Mucosa of gallbladder (tissue), 1 donor: Measurements from ENCODE around the gene ATP8B4. TPM values are rescaled to one million over a fixed set of nuclear protein-coding genes. Genes with fewer than 3 reads are reported as not detected.

Source experiments
- DNase-seq: peaks from one replicate; pipeline ENCODE4 v3.0.0-alpha.2; 2020; ENCODE audit warnings: low spot score
- total RNA-seq: library from RNA; stranded (reverse); gene quantifications from one replicate; pipeline ENCODE4 v1.2.1, GENCODE V29; 2021
- donor health status: DM: no; HTN: no; CAD: no.

Gene ATP8B4
- total RNA-seq, 1 donor from 2014 or later, result 15.8 TPM

DNA sequence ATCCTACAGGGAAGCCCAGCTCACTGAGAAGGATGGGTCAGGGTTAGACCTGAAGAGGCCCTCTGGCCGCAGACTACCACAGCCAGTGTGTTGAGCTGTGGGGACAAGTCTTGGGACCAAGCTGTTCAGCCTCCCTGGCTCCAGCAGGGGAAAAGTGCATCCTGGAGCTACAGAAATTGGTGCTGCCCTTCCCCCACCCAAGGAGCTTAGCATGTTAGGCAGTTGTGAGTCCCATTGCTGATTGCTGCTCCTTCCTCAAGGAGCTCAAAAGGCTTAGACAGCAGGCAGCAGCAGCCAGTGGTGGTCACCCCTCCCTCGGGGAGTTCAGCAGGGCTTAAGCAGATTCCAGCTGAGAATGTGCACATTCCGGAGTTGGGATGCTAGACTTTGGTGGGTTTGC lies 165.6 kb downstream of the ATP8B4 start:
- DNase-seq, result no peak

- DNase-seq, result peak; percentile 64
These were observed 172.4 kb downstream of the ATP8B4 start for GRCh38 chr15:49946681-49947080.

DNA sequence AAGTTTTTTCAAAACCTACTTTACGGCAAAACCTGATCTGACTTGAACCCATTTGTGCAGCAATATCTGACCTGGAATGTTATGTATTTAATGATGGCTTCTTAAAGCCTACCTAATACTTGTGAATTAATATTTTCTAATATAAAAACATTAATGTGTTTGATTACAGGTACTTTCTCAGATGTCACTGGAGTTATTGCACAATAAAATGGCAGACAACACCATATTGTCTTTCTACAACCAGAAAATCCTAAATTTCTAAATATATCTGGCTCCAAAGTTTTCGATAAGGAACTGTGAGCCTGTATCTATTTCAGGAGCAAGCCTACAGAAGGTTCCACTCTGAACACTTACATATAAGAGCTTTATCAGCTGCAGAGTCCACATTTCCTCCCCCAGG lies 184.5 kb downstream of the ATP8B4 start:
- DNase-seq, result no peak

- no peak for DNase-seq
These were observed 191.7 kb downstream of the ATP8B4 start for GRCh38 chr15:49927189-49927861.

DNA sequence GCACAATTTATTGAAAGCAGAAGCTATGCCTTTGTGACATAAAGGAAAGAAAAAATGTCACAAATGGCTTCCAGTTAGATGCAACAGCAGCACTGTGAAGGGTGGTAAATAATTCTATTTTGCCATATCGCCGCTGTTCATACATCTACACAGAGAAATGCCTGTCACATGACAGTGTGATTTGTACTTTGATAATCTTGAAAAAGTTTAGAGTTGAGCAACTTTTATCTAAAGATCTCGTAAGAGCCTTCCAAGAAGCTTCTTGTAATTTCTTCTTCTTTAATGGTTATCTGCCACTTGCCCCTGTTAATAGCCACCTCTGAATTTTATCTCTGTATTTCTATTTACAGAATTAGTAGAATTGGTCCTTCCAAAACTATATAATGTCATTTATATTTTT lies 192.3 kb downstream of the ATP8B4 start:
- DNase-seq, result no peak

DNA sequence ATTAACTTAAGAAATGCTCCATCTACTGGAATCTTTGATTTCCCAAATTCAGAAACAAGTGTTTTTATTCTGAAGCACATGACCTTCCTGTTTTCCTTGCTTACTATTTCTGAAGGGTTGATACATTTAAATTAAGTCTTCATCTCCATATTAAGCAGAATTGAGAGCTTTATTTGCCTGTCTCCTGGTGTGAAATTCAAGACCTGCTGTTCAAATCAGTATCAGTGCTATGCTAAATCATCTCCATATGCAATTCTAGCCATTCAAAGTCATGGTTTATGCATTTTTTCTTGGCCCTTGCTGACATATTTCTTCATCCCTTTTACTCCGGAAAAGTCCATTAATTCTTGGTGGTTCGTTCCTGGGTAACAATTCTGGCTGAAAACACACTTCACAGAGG lies 195.4 kb downstream of the ATP8B4 start:
- DNase-seq, result no peak

GRCh38 chr15:49919034-49919433 lies 200.0 kb downstream of the ATP8B4 start:
- no peak for DNase-seq

- DNase-seq, result peak; percentile 42
These were observed 200.9 kb downstream of the ATP8B4 start for GRCh38 chr15:49918121-49918520.

- DNase-seq, result no peak
These were observed 202.0 kb downstream of the ATP8B4 start for GRCh38 chr15:49916998-49917397.

DNA sequence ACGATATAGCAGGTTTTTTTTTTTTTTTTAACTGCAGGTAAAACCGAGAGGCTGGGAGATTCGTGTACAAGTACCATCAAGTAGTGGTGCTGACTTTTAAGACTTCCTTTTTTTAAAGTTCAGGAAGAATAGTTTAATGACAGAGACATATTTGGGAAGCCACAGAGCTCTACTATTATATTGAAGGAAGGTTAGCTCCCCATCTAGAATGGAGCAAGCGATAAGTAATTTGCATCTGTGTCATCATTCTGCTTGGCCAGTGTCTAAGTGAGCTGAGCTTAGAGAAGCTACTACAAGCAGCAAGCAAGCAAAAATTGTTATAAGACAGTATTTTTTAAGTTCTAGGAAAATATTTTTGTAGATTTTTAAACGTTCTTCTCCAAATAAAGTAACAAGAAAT lies 203.2 kb downstream of the ATP8B4 start:
- no peak for DNase-seq

- no peak for DNase-seq
These were observed 210.1 kb downstream of the ATP8B4 start for GRCh38 chr15:49908933-49909295.

DNA sequence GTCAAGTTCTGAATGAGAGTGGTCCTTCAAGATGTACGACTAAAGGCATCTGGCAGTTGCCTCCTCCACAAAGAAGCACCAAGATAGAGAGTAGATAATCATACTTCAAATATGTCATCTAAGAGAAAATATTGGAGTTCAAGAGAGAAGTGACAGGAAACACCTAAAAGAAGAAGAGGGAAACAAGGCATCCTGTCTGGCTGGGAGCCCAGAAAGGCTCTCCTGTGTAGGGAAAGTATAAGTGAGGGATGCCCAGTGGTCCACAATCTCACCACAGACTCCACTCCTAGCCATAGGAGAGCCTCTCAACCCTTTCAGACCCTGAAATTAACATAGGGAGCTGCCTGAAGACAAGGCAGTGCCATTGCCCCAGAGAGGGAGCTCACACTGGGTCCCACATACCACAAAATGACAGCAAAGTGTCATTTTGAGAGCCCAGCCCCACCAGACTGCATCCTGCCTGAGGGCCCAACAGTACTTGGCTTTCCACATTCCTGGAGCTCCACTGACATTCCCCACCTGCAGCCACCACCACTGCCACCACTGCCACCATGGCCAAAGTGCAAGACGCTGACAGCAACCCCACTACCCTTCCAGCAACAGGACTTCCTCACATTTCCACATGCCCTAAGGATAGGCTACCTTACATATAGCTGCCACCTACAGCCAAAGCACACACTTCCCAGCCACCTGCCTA lies 210.6 kb downstream of the ATP8B4 start:
- no peak for DNase-seq

GRCh38 chr15:49906966-49907365 lies 212.1 kb downstream of the ATP8B4 start:
- DNase-seq, result no peak

DNA sequence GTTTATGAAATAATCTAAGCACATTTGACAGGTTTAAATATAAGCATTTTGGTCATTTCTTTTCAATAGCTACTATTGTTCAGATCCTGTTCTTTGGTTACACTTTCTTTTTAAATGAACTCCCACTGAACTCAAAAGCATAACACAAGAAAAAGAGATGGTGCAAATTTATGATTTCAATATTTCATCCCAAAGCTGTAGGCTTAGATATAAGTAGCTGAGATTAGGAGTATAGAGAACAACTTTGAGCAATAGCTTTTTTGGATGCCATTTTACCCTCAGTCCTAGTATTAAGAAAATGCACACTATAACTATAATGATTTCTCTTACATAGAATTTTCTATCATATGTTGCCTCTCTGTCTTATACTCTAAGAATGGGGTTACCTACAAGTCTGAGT lies 213.8 kb downstream of the ATP8B4 start:
- no peak for DNase-seq

- DNase-seq, result no peak
These were observed 214.7 kb downstream of the ATP8B4 start for GRCh38 chr15:49904296-49904695.

DNA sequence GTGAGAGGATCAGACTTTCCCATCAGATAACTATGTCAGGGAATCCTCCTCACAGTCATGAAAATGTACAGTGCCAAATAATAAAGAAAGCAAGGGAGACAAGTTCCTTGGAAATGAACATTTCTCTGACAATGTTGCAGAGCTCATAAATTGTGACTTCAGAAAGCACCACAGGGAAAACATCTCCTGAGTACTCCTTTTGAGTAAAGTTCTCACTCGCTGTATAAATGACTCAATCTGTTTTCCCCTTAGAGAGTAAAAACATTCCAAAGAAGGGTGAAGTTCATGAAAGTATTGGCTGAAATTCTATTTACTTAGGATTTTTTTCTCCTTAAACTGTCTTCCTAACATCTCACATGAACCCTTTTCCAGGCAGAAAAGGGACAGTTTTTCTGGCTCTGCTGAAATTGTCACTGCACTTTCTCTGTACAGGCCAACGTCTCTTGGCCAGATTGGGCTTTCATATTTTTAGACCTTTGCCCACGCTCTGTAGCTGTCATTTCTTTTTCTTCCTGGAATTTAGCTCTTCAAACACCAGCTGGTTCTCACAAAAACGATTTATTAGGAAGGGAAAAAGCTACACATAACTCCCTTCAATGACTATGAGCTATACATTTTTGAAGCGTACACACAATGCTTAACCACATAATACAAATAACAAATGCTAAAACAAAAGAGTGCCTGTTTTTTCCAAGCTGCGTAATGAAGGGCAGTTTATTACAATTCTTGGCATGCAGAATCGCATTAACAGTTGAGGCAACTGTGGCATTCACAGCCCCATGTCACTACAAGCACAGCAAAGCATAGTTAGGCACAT lies 216.1 kb downstream of the ATP8B4 start:
- DNase-seq, result no peak

- DNase-seq, result no peak
These were observed 216.9 kb downstream of the ATP8B4 start for GRCh38 chr15:49901996-49902684.

GRCh38 chr15:49901321-49901720 lies 217.7 kb downstream of the ATP8B4 start:
- DNase-seq, result no peak

- no peak for DNase-seq
These were observed 218.2 kb downstream of the ATP8B4 start for GRCh38 chr15:49900903-49901235.

GRCh38 chr15:49900006-49900902 lies 218.8 kb downstream of the ATP8B4 start:
- DNase-seq, result no peak

GRCh38 chr15:49898575-49899283 lies 220.3 kb downstream of the ATP8B4 start:
- DNase-seq, result no peak
